HepG2 (cell line): Measurements from ENCODE around the gene EGR4. TPM values are rescaled to one million over a fixed set of nuclear protein-coding genes. Genes with fewer than 3 reads are reported as not detected.

Experiments used
- ATAC-seq: fragments of 200-7000 bp; cut with Tn5 transposase; 3 replicates; pipeline ENCODE4 v1.9.1; 2020; ENCODE audit warnings: mild to moderate bottlenecking, moderate library complexity
- BruUV-seq: library from RNA; stranded (reverse); fragments of 400-500 nt; replicated peaks from 2 replicates; lab custom pipeline; 2021; lab: Mats Ljungman, UMichigan
- CTCF ChIA-PET: fragments of 300-600 bp; formaldehyde crosslinking; extraction: SDS; loops from one replicate; lab custom pipeline; 2021; ENCODE audit warnings: low total read pairs, inconsistent platforms, low intra/inter-chr PET ratio; lab: Yijun Ruan, JAX
- POLR2A ChIA-PET: fragments of 350-600 bp; sonication (Branson Sonifier 250); formaldehyde crosslinking; loops from one replicate; lab custom pipeline; 2020; ENCODE audit warnings: antibody characterized with exemption, inconsistent platforms; lab: Yijun Ruan, JAX
- DNase-seq: peaks from one replicate; pipeline ENCODE4 v3.0.0-alpha.2; 2015; ENCODE audit warnings: low spot score
- FAIRE-seq: peaks from 3 replicates; lab custom pipeline; 2011; peaks lifted over from hg19 to GRCh38; lab: Jason Lieb, UNC
- H2AFZ ChIP-seq: one replicate; pipeline ENCODE4 v1.6.1; 2011; ENCODE audit warnings: low read length, inconsistent platforms
- H3K27ac ChIP-seq: fragments of 300-600 bp; 3 replicates; pipeline ENCODE4 v1.8.0; 2011; ENCODE audit warnings: mixed run types, mild to moderate bottlenecking, mixed read lengths, low read length, inconsistent platforms; ENCODE audit not compliant: insufficient read depth; ENCODE audit errors: extremely low read length
- H3K27me3 ChIP-seq, 2 experiments: fragments of 200-600 bp in 1 of 2; 2 replicates in 1 of 2; 3 replicates in 1 of 2; pipeline versions ENCODE4 v1.6.0 to v1.8.0; 2011; ENCODE audit warnings: low read length in 2 of 2, mild to moderate bottlenecking in 2 of 2, moderate library complexity in 2 of 2, inconsistent platforms in 1 of 2; ENCODE audit not compliant: insufficient read depth in 2 of 2, control insufficient read depth in 1 of 2
- H3K36me3 ChIP-seq, 2 experiments: fragments of 200-600 bp in 1 of 2; replicated peaks in 1 of 2; 2 replicates in 1 of 2; 3 replicates in 1 of 2; pipeline versions ENCODE4 v1.5.1 to v1.8.0; 2011; ENCODE audit warnings: low read length in 2 of 2, inconsistent platforms in 1 of 2; ENCODE audit not compliant: insufficient read depth in 2 of 2, control insufficient read depth in 1 of 2
- H3K4me1 ChIP-seq: 2 replicates; pipeline ENCODE4 v1.5.1; 2012; ENCODE audit warnings: low read length, inconsistent platforms; ENCODE audit not compliant: insufficient read depth
- H3K4me2 ChIP-seq: 2 replicates; pipeline ENCODE4 v1.6.0; 2011; ENCODE audit warnings: low read depth, low read length, inconsistent platforms
- H3K4me3 ChIP-seq, 3 experiments: fragments of 200-600 bp in 1 of 3; sonication (generic), shearing (Covaris generic) in 1 of 3; replicated peaks in 1 of 3; 2 replicates each; pipeline ENCODE4 v1.5.1; 2011 to 2016; ENCODE audit warnings: low read length in 3 of 3, inconsistent platforms in 2 of 3, low read depth in 2 of 3, mild to moderate bottlenecking in 2 of 3, control low read depth in 1 of 3, mixed read lengths in 1 of 3; ENCODE audit not compliant: insufficient read depth in 1 of 3
- H3K79me2 ChIP-seq: one replicate; pipeline ENCODE4 v1.6.1; 2011; ENCODE audit warnings: low read length, inconsistent platforms; ENCODE audit not compliant: insufficient read depth
- H3K9ac ChIP-seq: 2 replicates; pipeline ENCODE4 v1.6.0; 2011; ENCODE audit warnings: mild to moderate bottlenecking, low read depth, low read length, inconsistent platforms; ENCODE audit not compliant: insufficient read depth
- H3K9me3 ChIP-seq: 2 replicates; pipeline ENCODE4 v1.5.1; 2012; ENCODE audit warnings: mild to moderate bottlenecking, low read length
- H4K20me1 ChIP-seq: 2 replicates; pipeline ENCODE4 v1.6.0; 2011; ENCODE audit warnings: inconsistent platforms, mild to moderate bottlenecking, low read length, moderate library complexity; ENCODE audit not compliant: insufficient read depth
- FLYWCH1 ChIP-seq: sonication (generic); formaldehyde crosslinking; IDR thresholded peaks from 2 replicates; pipeline ENCODE4 v1.8.1; 2023; ENCODE audit warnings: mild to moderate bottlenecking, missing genetic modification reagents
- SIX4 ChIP-seq: sonication (generic); formaldehyde crosslinking; IDR thresholded peaks from 2 replicates; pipeline ENCODE4 v1.4.0; 2020; ENCODE audit warnings: missing genetic modification reagents
- TAF1 ChIP-seq: sonication (generic); formaldehyde crosslinking; IDR thresholded peaks from 2 replicates; pipeline ENCODE4 v1.4.0; 2020; ENCODE audit warnings: missing genetic modification reagents
- TCF12 ChIP-seq, 2 experiments: fragments of 450-650 bp in 1 of 2; sonication (generic) in 1 of 2; formaldehyde crosslinking in 1 of 2; IDR thresholded peaks; 2 replicates each; pipeline versions ENCODE4 v1.6.1 to v1.8.0; 2017 to 2022; ENCODE audit warnings: antibody characterized with exemption in 1 of 2, mild to moderate bottlenecking in 1 of 2, missing genetic modification reagents in 1 of 2, moderate library complexity in 1 of 2
- ZBTB4 ChIP-seq: sonication (generic); formaldehyde crosslinking; IDR thresholded peaks from 2 replicates; pipeline ENCODE4 v1.4.0; 2020; ENCODE audit warnings: missing genetic modification reagents, mild to moderate bottlenecking, borderline replicate concordance
- ZNF253 ChIP-seq: sonication (generic); formaldehyde crosslinking; IDR thresholded peaks from 2 replicates; pipeline ENCODE4 v1.8.0; 2022; ENCODE audit warnings: mild to moderate bottlenecking, missing genetic modification reagents, borderline replicate concordance
- ZNF557 ChIP-seq: sonication (generic); formaldehyde crosslinking; IDR thresholded peaks from 2 replicates; pipeline ENCODE4 v1.4.0; 2020; ENCODE audit warnings: missing genetic modification reagents
- ZNF644 ChIP-seq: IDR thresholded peaks from 2 replicates; pipeline ENCODE4 v1.6.1; 2016; ENCODE audit warnings: low read depth
- ZSCAN9 ChIP-seq: IDR thresholded peaks from 2 replicates; pipeline ENCODE4 v1.6.1; 2016; ENCODE audit warnings: borderline replicate concordance
- WGBS: methylation state at CpG from one replicate; pipeline ENCODE4 v1.1.6; 2017; ENCODE audit warnings: low lambda C conversion rate; 5-methylcytosine and 5-hydroxymethylcytosine counted together
- in situ Hi-C: cut with HindIII; loops from 2 replicates; pipeline ENCODE4 v1.10.0; 2017; ENCODE audit warnings: low pct_unique_long_range_greater_than_20kb; ENCODE audit not compliant: extremely low pct_ligation_motif_present
- intact Hi-C: fragments of 100-400 bp; cut with micrococcal nuclease; formaldehyde crosslinking; loops from one replicate; pipeline ENCODE4 v1.10.0; 2022; ENCODE audit not compliant: unreplicated experiment
- polyA plus RNA-seq, 8 experiments: library from polyadenylated mRNA; depleted of rRNA in 3 of 8; stranded (reverse) in 7 of 8; unstranded in 1 of 8; fragments of >200 nt; fragmentation: Illumina TruSeq in 4 of 8; extraction: Trizol in 4 of 8; gene quantifications; 2 replicates each; pipeline versions ENCODE4 v1.2.1 to v1.2.3, GENCODE V29; 2011 to 2016; ENCODE audit warnings: low read depth in 4 of 8, missing spikeins in 1 of 8, mixed read lengths in 1 of 8; ENCODE audit not compliant: insufficient read depth in 1 of 8
- total RNA-seq, 5 experiments: library from RNA; depleted of rRNA; stranded (reverse); fragments of >200 nt; fragmentation: Illumina TruSeq; extraction: Trizol; gene quantifications; 2 replicates each; pipeline ENCODE4 v1.2.3, GENCODE V29; 2016; ENCODE audit warnings: low read depth in 1 of 5
- TF ChIP-seq, protein P1 (sequence below): sonication (generic); formaldehyde crosslinking; IDR thresholded peaks from 2 replicates; pipeline ENCODE4 v1.5.1; 2020; ENCODE audit warnings: mild to moderate bottlenecking, moderate library complexity, missing genetic modification reagents
- TF ChIP-seq, protein P2 (sequence below): sonication (generic); formaldehyde crosslinking; IDR thresholded peaks from 2 replicates; pipeline ENCODE4 v1.9.0; 2022; ENCODE audit warnings: missing genetic modification reagents, mild to moderate bottlenecking, borderline replicate concordance

EGR4 gene
- total and polyA plus RNA-seq, 2 of the 13 experiments (the other 11 are each of a cell fraction or from before 2014, with no cell fraction given) = not detected

- no peak overlapping the region for H3K4me3 ChIP-seq
- intact Hi-C loops = no loop called here
- no peaks in the 10 kb centered on the region for H3K36me3 ChIP-seq
- no peak overlapping the region for H3K4me2 ChIP-seq
- no peaks in the 10 kb centered on the region for H4K20me1 ChIP-seq
- in situ Hi-C loops = no loop called here
- ChIA-PET POLR2A (no interaction called here), CTCF (no interaction called here)
- no peaks in the 10 kb centered on the region for H3K4me1 ChIP-seq
- TF ChIP-seq TCF12 (IDR thresholded peaks at IDR 0.05) (no peak), TCF12 (CRISPR knock-in tag; IDR thresholded peaks at IDR 0.05) (no peak)
- ATAC-seq (no peak), FAIRE-seq (no peak), DNase-seq (no peak)
- no peaks in the 10 kb centered on the region for H3K79me2 ChIP-seq
- no peak overlapping the region for H3K9ac ChIP-seq
- no TSS peak for BruUV-seq
- H3K27me3 ChIP-seq = peaks cover 4 to 40% of the 10 kb centered on the region in 2 experiments
- H2AFZ ChIP-seq = no peak overlapping the region
- no peaks in the 10 kb centered on the region for H3K9me3 ChIP-seq
- no peak overlapping the region for H3K27ac ChIP-seq
- WGBS = 11% methylated on average over 13 of the region's 13 CpGs
Observed at GRCh38 chr2:73324126-73324725, 30.9 kb upstream of the EGR4 start.

GRCh38 chr2:73323551-73323950, 30.2 kb upstream of the EGR4 start:
- WGBS = 4% methylated on average over 5 of the region's 5 CpGs
- POLR2A ChIA-PET = no interaction called here
- in situ Hi-C loops = no loop called here
- Histone ChIP-seq H3K27me3 (peaks cover 4 to 40% of the 10 kb centered on the region in 2 experiments), H3K4me3 (no peak overlapping the region)
- no peak for TF ChIP-seq ZBTB4 (CRISPR knock-in tag)
- TF ChIP-seq, protein P1, sequence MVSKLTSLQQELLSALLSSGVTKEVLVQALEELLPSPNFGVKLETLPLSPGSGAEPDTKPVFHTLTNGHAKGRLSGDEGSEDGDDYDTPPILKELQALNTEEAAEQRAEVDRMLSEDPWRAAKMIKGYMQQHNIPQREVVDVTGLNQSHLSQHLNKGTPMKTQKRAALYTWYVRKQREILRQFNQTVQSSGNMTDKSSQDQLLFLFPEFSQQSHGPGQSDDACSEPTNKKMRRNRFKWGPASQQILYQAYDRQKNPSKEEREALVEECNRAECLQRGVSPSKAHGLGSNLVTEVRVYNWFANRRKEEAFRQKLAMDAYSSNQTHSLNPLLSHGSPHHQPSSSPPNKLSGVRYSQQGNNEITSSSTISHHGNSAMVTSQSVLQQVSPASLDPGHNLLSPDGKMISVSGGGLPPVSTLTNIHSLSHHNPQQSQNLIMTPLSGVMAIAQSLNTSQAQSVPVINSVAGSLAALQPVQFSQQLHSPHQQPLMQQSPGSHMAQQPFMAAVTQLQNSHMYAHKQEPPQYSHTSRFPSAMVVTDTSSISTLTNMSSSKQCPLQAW (CRISPR knock-in tag) = no peak
- TF ChIP-seq TAF1 (CRISPR knock-in tag) = no peak
- TF ChIP-seq ZNF644 = no peak
- TF ChIP-seq, protein P2, sequence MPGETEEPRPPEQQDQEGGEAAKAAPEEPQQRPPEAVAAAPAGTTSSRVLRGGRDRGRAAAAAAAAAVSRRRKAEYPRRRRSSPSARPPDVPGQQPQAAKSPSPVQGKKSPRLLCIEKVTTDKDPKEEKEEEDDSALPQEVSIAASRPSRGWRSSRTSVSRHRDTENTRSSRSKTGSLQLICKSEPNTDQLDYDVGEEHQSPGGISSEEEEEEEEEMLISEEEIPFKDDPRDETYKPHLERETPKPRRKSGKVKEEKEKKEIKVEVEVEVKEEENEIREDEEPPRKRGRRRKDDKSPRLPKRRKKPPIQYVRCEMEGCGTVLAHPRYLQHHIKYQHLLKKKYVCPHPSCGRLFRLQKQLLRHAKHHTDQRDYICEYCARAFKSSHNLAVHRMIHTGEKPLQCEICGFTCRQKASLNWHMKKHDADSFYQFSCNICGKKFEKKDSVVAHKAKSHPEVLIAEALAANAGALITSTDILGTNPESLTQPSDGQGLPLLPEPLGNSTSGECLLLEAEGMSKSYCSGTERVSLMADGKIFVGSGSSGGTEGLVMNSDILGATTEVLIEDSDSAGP = no peak
- TF ChIP-seq SIX4 (CRISPR knock-in tag) = no peak
- no peak for TF ChIP-seq ZNF253
- TF ChIP-seq FLYWCH1 (CRISPR knock-in tag) = no peak
- TF ChIP-seq ZNF557 (CRISPR knock-in tag) = no peak
- TF ChIP-seq ZSCAN9 (CRISPR knock-in tag) = no peak
- TF ChIP-seq, all 625 proteins: peak for 0
- no peak overlapping the region for H3K4me2 ChIP-seq
- no peaks in the 10 kb centered on the region for H3K36me3 ChIP-seq
- H2AFZ ChIP-seq = no peak overlapping the region
- H3K27ac ChIP-seq = no peak overlapping the region
- DNase-seq = no peak
- no peaks in the 10 kb centered on the region for H3K4me1 ChIP-seq
- no TSS peak for BruUV-seq
- ATAC-seq = peak; percentile 26; the same call in 1 of the 3 replicates
- intact Hi-C loops = no loop called here
- CTCF ChIA-PET = no interaction called here
- H3K79me2 ChIP-seq = no peaks in the 10 kb centered on the region
- no peaks in the 10 kb centered on the region for H3K9me3 ChIP-seq
- FAIRE-seq = no peak
- H4K20me1 ChIP-seq = no peaks in the 10 kb centered on the region
- H3K9ac ChIP-seq = no peak overlapping the region
